Prostate gland (tissue), 2 donors: Measurements from ENCODE around the gene MAD2L2. TPM values are rescaled to one million over a fixed set of nuclear protein-coding genes. Genes with fewer than 3 reads are reported as not detected.

Source experiments
- DNase-seq: peaks from one replicate; pipeline ENCODE4 v3.0.0-alpha.2; 2019; ENCODE audit warnings: low spot score
- H3K27ac ChIP-seq, 2 donors: fragments of 200-600 bp; sonication (generic); 2 replicates each; pipeline ENCODE4 v1.5.1; 2017 to 2019
- H3K27me3 ChIP-seq: fragments of 200-600 bp; sonication (generic); replicated peaks from 2 replicates; pipeline ENCODE4 v1.5.1; 2019; ENCODE audit not compliant: insufficient read depth
- H3K36me3 ChIP-seq, 2 donors: fragments of 200-600 bp; sonication (generic); 1 replicate in 1 of 2; 2 replicates in 1 of 2; pipeline versions ENCODE4 v1.5.1 to v1.8.1; 2017 to 2019
- H3K4me1 ChIP-seq: fragments of 200-600 bp; sonication (generic); replicated peaks from 2 replicates; pipeline ENCODE4 v1.5.1; 2019
- H3K4me3 ChIP-seq, 2 donors: fragments of 200-600 bp; sonication (generic); 2 replicates each; pipeline ENCODE4 v1.5.1; 2017 to 2019
- H3K9me3 ChIP-seq: fragments of 200-600 bp; sonication (generic); 2 replicates; pipeline ENCODE4 v1.5.1; 2017
- CTCF ChIP-seq, 4 experiments: fragments of 200-600 bp in 2 of 4; fragments of 450-650 bp in 2 of 4; sonication (generic) in 2 of 4; IDR thresholded peaks; 1 replicate in 3 of 4; 2 replicates in 1 of 4; pipeline ENCODE4 v1.5.1; 2016 to 2019; ENCODE audit warnings: antibody characterized with exemption in 4 of 4, mild to moderate bottlenecking in 2 of 4, moderate library complexity in 2 of 4
- POLR2A ChIP-seq: fragments of 450-650 bp; IDR thresholded peaks from one replicate; pipeline ENCODE4 v1.6.1; 2016; ENCODE audit warnings: antibody characterized with exemption, mild to moderate bottlenecking
- POLR2AphosphoS5 ChIP-seq: sonication (generic); formaldehyde crosslinking; IDR thresholded peaks from one replicate; pipeline ENCODE4 v1.6.1; 2017; ENCODE audit warnings: antibody characterized with exemption
- WGBS: methylation state at CpG from one replicate; pipeline ENCODE4 v1.1.5; 2018; 5-methylcytosine and 5-hydroxymethylcytosine counted together
- intact Hi-C: fragments of 100-400 bp; cut with DNase I; formaldehyde crosslinking; loops from one replicate; pipeline ENCODE4 v1.14.2; 2022
- total RNA-seq, 2 donors: library from RNA; depleted of rRNA; stranded (reverse); fragments of >200 nt; gene quantifications; one replicate each; pipeline ENCODE4 v1.1.0, GENCODE V29; 2016

MAD2L2 gene
- total RNA-seq, 2 donors from 2014 or later = 37.3 to 67.8 TPM

GRCh38 chr1:11685210-11685752 lies 4.3 kb upstream of the MAD2L2 start:
- no peak overlapping the region for H3K27ac ChIP-seq
- 95% methylated on average over 7 of the region's 7 CpGs for WGBS
- intact Hi-C loops = no loop called here
- peaks cover 3% of the 10 kb centered on the region for H3K4me1 ChIP-seq
- no peaks in the 10 kb centered on the region for H3K36me3 ChIP-seq
- no peaks in the 10 kb centered on the region for H3K27me3 ChIP-seq
- H3K4me3 ChIP-seq = no peak overlapping the region
- TF ChIP-seq POLR2A (no peak), CTCF (IDR thresholded peaks at IDR 0.05) (no peak), POLR2AphosphoS5 (no peak)
- no peak for DNase-seq
- H3K9me3 ChIP-seq = no peaks in the 10 kb centered on the region

- Histone ChIP-seq H3K4me1 (peaks cover 6% of the 10 kb centered on the region), H3K4me3 (no peak overlapping the region), H3K36me3 (no peaks in the 10 kb centered on the region), H3K9me3 (no peaks in the 10 kb centered on the region), H3K27me3 (no peaks in the 10 kb centered on the region), H3K27ac (no peak overlapping the region)
- intact Hi-C loops = loop anchor here (5.0 kb wide), 1 partner anchor 53 kb away; the partner anchor contains the start of gene AGTRAP
- no peak for TF ChIP-seq POLR2AphosphoS5
- no peak for TF ChIP-seq CTCF (IDR thresholded peaks at IDR 0.05)
- TF ChIP-seq POLR2A = no peak
- 72% methylated on average over 7 of the region's 7 CpGs for WGBS
- DNase-seq = no peak
These were observed 3.1 kb upstream of the MAD2L2 start for GRCh38 chr1:11684070-11684469.

GRCh38 chr1:11682799-11683198 lies 1.9 kb upstream of the MAD2L2 start:
- Histone ChIP-seq H3K36me3 (no peaks in the 10 kb centered on the region), H3K27ac (no peak overlapping the region), H3K27me3 (no peaks in the 10 kb centered on the region), H3K4me1 (peaks cover 6% of the 10 kb centered on the region), H3K4me3 (no peak overlapping the region), H3K9me3 (no peaks in the 10 kb centered on the region)
- 83% methylated on average over 1 of the region's 1 CpG for WGBS
- TF ChIP-seq POLR2AphosphoS5 (no peak), POLR2A (no peak), CTCF (IDR thresholded peaks at IDR 0.05) (no peak)
- intact Hi-C loops = loop anchor here (5.0 kb wide), 1 partner anchor 55 kb away; the partner anchor contains the start of gene AGTRAP
- no peak for DNase-seq

GRCh38 chr1:11682287-11682771 lies 1.4 kb upstream of the MAD2L2 start:
- DNase-seq = no peak
- whole genome bisulfite sequencing = 38% methylated on average over 7 of the region's 7 CpGs
- no peak overlapping the region for H3K4me3 ChIP-seq
- no peaks in the 10 kb centered on the region for H3K36me3 ChIP-seq
- H3K27ac ChIP-seq = no peak overlapping the region
- TF ChIP-seq POLR2A (no peak), POLR2AphosphoS5 (no peak), CTCF (IDR thresholded peaks at IDR 0.05) (no peak)
- peaks cover 6% of the 10 kb centered on the region for H3K4me1 ChIP-seq
- no peaks in the 10 kb centered on the region for H3K9me3 ChIP-seq
- intact Hi-C loops = loop anchor here (5.0 kb wide), 1 partner anchor 55 kb away; the partner anchor contains the start of gene AGTRAP
- no peaks in the 10 kb centered on the region for H3K27me3 ChIP-seq
